NOMO-1 treated with dmso at 0.1 percent for 144 hours (cell line): ENCODE results near the gene CTDSPL2.
"Not testable (repeated sequence)": the region's sequence is repeated elsewhere in the genome, so short reads cannot be mapped to it uniquely, and the experiment has no call there.

Experiments
- DNase-seq: peaks from one replicate; lab custom pipeline; 2025; ENCODE audit not compliant: unreplicated experiment; lab: John Stamatoyannopoulos, UW

CTDSPL2 gene

DNA sequence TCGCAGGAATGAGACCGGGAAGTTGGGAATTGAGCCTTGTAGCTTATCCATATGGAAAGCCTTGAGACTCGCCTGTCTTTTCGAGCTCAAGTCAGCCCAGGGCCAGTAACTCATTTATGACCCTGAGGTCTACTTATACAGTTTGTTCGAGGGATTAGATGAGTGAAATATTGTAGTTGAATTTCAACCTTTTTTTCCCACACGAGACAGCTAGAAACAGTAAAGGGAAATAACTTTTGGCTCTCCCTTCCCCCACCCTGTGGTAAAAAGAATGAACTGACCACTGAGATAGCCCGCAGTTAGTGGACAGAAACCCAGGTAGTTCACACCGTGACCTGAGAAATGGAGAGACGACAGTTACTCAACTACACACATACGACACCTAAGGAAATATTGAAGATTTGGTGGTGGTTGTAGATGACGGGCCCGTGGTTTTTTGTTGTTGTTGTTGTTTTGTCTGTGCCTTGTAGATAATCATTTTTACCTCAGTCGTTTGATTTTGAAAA, 110.4 kb downstream of the CTDSPL2 start:
- DNase-seq, result no peak

DNA sequence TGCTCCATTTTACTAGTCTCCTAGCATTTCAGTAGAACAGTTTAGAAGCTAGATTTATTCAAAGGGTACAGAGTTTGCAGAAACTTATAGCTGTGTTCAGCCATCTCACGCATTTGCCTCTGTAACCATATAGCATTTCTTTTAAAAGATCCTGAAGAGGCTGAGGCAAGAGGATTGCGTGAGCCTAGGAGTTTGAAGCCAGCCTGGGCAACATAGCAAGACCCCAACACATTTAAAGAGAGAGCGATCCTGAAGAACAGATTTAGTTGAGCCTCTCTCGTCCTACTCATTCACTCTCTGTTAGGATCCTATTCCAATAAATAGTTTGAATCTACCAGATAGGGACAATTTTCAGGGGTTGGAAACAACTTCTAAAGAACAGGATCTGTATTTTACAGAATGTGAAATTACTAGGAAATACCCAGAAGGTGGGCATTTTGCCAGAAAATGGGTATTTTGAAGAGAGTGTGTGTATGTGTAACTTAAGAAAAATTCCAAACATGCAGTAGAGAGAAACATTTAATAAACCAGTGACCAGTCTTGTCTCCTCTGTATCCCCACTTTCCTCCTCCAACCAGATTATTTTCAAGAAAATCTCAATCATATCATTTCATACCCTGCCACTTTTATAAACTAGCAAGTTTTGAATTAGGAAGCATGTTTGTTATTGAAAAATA, 114.0 kb downstream of the CTDSPL2 start:
- DNase-seq, result no peak

DNA sequence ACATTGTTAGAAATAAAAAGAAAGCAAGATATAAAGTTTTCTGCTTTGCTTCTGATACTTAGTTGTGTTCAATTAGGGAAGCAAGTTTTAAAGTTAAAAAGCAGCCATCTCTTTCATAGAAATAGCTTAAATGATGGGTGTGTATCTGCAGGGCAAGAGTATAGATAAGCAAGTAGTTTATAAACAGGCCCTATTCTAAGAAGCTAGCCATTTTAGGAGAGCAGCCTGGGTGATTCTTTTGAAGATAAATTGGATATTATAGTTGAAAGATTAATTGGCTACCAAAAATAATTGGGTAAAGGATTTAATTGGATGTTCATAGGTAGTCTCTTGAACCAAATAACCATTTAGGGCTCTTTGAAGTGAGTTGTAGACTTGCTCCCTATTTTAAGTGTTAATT, 115.2 kb downstream of the CTDSPL2 start:
- DNase-seq, result no peak

DNA sequence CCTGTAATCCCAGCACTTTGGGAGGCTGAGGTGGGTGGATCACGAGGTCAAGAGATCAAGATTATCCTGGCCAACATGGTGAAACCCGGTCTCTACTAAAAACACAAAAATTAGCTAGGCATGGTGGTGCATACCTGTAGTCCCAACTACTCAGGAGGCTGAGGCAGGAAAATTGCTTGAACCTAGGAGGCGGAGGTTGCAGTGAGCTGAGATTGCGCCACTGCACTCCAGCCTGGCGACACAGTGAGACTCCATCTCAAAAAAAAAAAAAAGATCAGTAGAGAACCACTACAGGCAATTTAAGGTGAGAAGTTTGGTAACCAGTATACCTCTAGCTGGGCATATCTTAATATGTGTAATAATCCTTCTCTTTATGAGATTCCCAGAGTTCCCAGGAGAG, 117.3 kb downstream of the CTDSPL2 start:
- DNase-seq, result not testable (repeated sequence)

DNA sequence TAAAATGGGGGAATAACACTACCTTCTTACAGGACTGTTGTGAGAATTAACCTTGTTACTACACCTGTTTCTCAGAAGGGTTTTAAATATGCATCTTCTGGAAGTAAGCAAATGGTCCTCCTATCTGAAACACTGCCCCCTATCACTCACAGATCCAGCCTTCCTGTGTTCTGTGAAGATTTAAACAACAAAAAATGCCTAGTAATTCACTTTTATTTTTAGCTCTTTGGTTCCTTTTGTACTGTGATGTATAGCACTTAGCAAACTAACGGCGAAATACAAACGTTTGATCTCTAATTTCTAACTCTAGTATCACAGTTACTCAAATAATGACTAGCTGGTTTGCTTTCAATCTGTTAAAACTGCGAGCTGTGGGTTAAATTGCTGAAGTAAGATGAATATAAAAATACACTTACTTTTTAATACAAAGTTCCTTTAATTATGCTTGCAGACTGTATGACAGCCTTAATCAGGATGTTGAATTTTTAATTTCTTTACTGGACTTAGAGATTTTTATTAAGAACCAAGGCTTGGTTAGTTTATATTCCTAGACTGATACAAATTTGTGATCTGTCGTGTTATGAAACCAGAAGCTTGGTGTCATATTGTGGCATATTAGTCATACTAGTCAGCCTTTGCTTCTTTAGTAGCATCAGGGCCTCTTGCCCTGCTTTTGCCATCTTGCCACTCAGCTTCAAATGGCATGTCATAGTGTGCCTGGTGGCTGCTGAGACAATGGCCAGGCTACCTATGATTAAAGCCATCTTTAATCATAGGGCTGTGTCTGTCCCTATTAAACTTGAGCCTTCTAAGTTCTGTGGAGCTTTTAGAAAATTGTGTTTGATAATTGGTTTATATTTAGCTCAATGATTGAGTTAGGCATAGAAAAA, 118.7 kb downstream of the CTDSPL2 start:
- no peak for DNase-seq

DNA sequence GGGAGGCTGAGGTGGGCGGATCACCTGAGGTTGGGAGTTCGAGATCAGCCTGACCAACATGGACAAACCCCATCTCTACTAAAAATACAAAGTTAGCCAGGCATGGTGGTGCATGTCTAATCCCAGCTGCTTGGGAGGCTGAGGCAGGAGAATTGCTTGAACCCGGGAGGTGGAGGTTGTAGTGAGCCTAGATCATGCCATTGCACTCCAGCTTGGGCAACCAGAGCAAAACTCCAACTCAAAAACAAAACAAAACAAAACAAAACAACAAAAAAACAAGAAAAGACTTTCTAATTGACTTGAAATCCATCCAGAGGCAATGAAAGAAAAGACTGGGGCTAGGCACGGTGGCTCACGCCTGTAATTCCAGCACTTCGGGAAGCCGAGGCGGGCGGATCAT, 121.7 kb downstream of the CTDSPL2 start:
- not testable (repeated sequence) for DNase-seq

DNA sequence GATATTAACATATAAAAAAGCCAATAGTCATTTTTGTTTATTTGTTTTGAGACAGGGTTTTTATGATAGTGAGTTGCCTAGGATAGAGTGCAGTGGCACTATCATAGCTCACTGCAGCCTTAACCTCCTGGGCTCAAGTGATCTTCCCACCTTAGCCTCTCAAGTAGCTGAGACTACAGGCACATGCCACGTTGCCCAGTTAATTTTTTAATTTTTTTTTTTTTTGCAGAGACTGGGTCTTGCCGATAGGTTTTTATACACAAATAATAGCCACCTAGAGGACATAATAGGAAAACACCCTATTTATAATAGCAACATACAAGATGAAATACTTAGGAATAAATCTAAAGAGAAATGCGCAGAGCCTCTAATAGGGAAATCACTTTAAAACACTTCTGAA, 122.8 kb downstream of the CTDSPL2 start:
- no peak for DNase-seq

DNA sequence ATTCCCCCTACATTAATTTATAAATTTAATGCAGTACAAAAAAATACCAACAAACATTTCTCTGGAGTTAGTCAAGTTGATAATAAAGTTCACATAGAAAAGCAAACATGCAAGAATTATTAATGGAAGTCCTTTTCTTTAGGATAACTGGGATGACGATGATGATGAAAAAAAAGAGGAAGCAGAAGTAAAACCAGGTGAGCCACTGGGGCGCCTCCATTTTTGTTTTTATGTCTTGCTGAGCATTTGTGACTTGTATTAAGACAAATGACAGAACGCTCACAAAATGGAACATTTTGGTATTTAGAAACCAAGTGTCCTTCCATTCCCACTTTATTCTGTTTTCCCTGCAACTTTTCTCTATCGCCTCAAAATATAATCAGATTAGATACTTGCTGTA, 123.3 kb downstream of the CTDSPL2 start:
- no peak for DNase-seq

DNA sequence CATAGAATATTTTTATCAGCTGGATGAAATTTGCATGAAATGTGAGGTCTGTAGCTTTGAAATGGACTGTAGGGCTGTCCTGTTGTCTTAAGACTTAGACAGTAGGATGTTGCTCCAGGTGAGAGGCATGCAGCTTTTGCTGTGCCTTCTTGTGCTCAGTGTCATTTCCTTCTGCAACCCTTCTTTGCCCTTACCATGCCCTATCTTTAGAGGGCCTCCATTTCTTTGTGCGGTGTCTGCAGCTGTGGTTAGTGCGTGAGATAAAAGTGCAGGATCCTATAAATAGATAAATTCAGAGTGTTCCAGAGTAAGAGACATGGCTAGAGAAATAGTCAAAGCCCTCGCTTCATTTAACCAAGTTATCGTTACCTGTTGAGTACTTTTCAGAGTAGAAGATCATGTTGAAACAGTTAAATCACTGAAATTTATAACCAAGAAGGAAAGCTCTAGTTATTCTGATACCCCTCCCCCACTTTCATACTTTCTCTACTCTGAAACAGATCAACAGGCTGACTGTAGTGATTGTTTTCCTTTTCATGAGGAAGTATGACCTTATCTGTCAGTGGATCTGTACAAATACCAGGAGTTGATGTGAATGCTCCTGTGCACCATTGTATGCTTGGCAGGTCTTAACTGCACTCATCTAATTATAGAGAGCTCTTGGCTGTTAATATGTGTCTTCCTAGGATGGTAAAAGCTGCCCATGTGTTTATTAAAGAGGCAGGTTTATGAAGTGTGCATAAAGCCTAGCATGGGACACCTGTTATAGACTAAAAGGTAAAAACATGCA, 127.7 kb downstream of the CTDSPL2 start:
- no peak for DNase-seq

DNA sequence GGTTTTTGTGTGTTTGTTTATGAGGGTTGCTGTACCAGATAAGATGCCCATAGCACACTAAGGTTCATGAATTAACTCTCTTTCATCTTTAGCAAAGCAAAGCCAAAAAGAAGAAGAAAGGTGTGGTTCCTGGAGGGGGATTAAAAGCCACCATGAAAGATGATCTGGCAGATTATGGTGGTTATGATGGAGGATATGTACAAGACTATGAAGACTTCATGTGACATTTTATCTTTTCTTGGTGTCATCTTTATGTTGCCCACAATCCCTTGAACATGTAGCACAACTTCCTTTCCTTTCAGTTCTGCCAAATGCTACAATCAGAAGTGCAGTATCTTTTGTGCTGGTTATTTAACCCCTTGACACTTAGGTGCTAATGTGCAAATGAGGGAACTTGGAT, 133.5 kb downstream of the CTDSPL2 start:
- DNase-seq, result not testable (repeated sequence)

DNA sequence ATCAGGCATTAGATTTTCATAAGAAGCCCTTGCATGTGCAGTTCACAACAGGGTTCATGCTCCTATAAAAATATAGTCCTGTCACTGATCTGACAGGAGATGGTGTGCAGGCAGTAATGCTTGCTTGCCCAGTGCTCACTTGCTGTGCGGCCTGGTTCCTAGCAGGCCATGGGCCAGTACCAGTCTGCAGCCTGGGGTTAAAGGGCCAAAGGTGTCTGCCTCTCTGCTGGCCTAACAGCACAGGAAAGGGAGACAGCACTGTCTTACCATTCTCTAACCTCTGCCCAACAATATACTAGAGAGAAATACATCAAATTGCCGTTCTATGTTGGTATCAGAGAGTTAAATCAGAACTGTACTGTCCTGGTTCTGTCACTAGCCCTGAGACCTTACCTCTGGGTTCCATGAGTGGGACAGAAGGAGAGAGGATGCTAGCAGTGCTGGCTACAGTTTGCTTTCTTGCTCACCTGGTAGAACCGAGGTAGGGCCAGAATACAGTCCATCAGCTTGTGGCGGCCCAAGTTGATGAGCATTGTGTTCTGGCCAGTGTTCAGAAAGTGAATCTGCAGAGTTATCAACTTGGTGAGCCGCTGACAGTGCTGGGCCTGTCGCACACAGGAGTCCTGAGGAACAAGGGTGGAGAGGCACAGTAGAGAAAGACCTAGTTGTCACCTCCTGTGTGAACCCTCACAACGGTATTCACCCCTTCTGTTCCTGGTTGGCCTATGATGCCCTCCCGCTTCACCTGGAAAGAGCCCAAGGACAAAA, 138.1 kb downstream of the CTDSPL2 start:
- no peak for DNase-seq

DNA sequence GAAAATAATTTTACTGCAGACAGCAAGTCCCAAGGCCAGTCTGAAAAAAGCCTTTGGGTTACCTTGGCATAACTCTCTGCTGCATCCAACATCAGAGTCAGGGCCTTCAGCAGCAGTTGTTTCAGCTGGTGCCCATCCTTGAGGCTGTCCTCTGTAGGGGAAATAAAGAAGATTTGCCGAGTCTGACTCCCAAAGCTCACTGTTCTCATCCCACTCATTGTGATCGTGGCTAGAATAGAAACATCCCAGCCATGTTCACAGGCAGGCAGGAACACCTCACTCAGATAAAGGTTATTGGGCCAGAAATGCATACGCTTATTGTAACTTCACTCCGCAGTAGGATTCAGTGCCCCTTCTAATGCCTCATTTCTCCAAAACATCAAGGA, 138.7 kb downstream of the CTDSPL2 start:
- no peak for DNase-seq

DNA sequence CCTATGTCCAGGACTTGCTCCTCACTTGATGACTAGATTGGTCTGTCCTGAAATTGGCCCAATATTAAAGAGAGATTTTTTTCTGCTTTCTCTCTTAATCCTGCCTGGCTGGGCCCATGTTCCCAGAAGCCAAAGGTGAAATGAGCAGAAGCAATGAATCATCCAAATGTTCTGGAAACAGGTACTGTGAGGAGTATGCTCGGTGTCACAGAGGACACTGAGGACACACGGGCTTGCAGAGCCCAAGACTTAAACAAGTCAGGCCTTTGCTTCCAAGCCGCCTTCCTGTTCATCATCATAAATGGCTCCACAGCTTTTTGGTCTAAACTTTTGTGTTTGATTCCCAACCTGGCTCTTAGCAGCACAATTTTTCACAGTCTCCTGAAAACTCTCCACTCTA, 140.9 kb downstream of the CTDSPL2 start:
- no peak for DNase-seq

DNA sequence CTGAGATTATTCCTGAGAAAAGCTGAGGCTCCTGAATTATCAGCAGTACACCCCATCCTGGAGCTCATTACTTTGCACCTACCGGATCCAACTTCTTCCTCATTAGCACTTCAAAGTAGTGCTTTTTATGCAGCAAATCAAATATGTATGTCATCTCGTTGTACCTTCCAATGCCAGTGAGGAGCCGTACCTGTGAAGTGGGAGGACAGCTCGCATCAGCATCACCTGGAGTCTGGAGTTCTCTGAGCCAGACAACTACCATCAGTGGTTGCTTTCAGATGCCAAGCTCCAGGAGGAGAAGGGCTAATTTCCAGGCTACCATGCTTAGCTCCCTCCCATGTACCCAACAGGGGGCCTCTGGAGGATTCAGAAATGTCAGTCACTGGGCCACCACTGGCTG, 141.9 kb downstream of the CTDSPL2 start:
- DNase-seq, result no peak

DNA sequence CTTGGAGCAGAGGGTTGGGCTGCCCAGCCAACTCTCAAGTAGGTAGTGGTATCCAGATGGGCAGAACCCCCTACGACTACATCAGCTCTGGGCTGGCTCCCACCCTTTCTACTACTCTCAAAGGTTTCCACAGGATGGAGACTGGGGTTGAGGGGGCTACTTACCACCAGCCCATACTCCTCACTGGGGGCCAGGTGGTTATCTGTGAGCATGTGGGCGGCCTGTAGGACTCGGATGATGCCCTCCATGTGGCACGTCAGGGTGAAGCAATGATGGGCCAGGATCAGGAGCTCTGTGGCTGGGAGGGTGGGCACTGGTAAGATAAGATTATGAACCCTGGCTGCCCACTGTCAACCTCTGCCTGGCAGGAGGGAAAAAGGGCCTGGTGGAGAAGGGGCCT, 142.9 kb downstream of the CTDSPL2 start:
- DNase-seq, result no peak

DNA sequence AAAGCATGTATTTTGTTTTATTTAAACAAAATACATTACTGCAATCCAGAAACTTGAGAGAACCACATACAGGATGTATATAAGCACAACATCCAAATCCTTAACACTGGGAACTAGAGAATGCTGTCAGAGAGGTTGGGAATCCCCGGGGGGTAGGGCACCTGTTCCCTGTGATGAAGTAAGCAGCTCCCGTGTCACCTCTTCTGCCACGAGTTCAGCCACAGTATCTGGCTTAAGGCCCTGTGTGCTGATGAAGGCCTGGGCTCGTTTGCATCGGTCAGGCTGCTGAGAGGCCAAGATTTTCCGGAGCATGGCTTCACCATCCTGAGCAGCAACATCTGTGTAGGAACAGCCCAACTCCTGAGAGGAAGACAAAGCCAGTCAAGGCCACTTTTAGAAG, 146.0 kb downstream of the CTDSPL2 start:
- no peak for DNase-seq

DNA sequence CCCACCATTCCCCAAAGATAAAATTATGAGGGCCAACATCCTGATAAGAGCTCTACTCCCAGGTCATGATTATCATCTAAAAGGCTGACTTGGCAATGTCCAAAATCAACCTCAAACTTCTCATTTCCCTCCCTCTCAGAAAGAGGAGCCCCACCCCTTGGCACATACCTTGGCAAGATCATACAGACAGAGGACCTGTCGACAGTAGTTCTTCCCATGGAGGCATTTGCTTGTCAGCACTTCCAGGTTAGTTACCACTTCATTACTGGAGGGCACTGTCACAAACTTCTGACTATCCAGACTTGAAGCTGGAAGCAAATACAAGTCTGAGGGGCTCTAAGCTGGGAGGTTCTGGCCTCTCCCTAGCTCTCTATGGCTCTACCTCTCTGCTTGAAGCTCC, 147.3 kb downstream of the CTDSPL2 start:
- no peak for DNase-seq
